Loucy (cell line): ENCODE results near the gene OSM.

Experiments used
- H2AFZ ChIP-seq: fragments of 200-600 bp; sonication (generic); 2 replicates; pipeline ENCODE4 v1.6.0; 2016; ENCODE audit warnings: antibody characterized with exemption, mild to moderate bottlenecking, low read length, moderate library complexity
- H3F3A ChIP-seq: fragments of 200-600 bp; 2 replicates; pipeline ENCODE4 v1.6.0; 2016; ENCODE audit warnings: antibody characterized with exemption, low read depth, mild to moderate bottlenecking
- H3K27me3 ChIP-seq: fragments of 200-600 bp; sonication (generic); 2 replicates; pipeline ENCODE4 v1.6.1; 2014; ENCODE audit warnings: low read length, mild to moderate bottlenecking; ENCODE audit not compliant: insufficient read depth, poor library complexity, severe bottlenecking
- H3K36me3 ChIP-seq: fragments of 200-600 bp; sonication (generic); 2 replicates; pipeline ENCODE4 v1.6.1; 2016; ENCODE audit warnings: low read length; ENCODE audit not compliant: insufficient read depth
- H3K4me1 ChIP-seq: fragments of 200-600 bp; sonication (generic); 2 replicates; pipeline ENCODE4 v1.5.1; 2014; ENCODE audit warnings: low read length, mild to moderate bottlenecking; ENCODE audit not compliant: insufficient read depth, poor library complexity, severe bottlenecking
- H3K4me2 ChIP-seq: fragments of 200-600 bp; sonication (generic); 2 replicates; pipeline ENCODE4 v1.6.0; 2014; ENCODE audit warnings: antibody characterized with exemption, low read length, low read depth, mild to moderate bottlenecking; ENCODE audit not compliant: poor library complexity, severe bottlenecking
- H3K4me3 ChIP-seq: fragments of 200-600 bp; sonication (generic); 2 replicates; pipeline ENCODE4 v1.5.1; 2014; ENCODE audit warnings: low read length, mild to moderate bottlenecking, mixed read lengths; ENCODE audit not compliant: poor library complexity, severe bottlenecking
- H3K79me2 ChIP-seq: fragments of 200-600 bp; sonication (generic); 2 replicates; pipeline ENCODE4 v1.6.1; 2014; ENCODE audit warnings: low read length; ENCODE audit not compliant: insufficient read depth
- H3K9ac ChIP-seq: fragments of 200-600 bp; sonication (generic); 2 replicates; pipeline ENCODE4 v1.6.0; 2014; ENCODE audit warnings: mild to moderate bottlenecking, low read depth, low read length, moderate library complexity; ENCODE audit not compliant: poor library complexity, severe bottlenecking
- H3K9me2 ChIP-seq: fragments of 200-600 bp; sonication (generic); replicated peaks from 2 replicates; pipeline ENCODE4 v1.6.1; 2016; ENCODE audit warnings: low read depth, low read length, mixed read lengths
- H3K9me3 ChIP-seq: fragments of 200-600 bp; sonication (generic); 2 replicates; pipeline ENCODE4 v1.6.1; 2014; ENCODE audit warnings: mild to moderate bottlenecking, antibody characterized with exemption, low read length, low read depth; ENCODE audit not compliant: insufficient read depth
- H4K20me1 ChIP-seq: fragments of 200-600 bp; sonication (generic); 2 replicates; pipeline ENCODE4 v1.6.0; 2014; ENCODE audit warnings: antibody characterized with exemption, low read length, mild to moderate bottlenecking; ENCODE audit not compliant: insufficient read depth, poor library complexity, severe bottlenecking
- CTCF ChIP-seq: fragments of 200-600 bp; sonication (generic); conservative IDR thresholded peaks from 2 replicates; pipeline ENCODE4 v1.5.1; 2014; ENCODE audit warnings: mild to moderate bottlenecking, antibody characterized with exemption, low read length
- EZH2phosphoT487 ChIP-seq: fragments of 200-600 bp; IDR thresholded peaks from 2 replicates; pipeline ENCODE4 v1.6.1; 2018; ENCODE audit warnings: antibody characterized with exemption, mild to moderate bottlenecking, moderate library complexity, borderline replicate concordance

OSM gene

GRCh38 chr22:30293026-30293425 lies 26.4 kb upstream of the OSM start:
- Histone ChIP-seq H3K4me2 (no peak overlapping the region), H3K4me1 (peaks cover 30% of the 10 kb centered on the region), H3K9me3 (no peaks in the 10 kb centered on the region), H3K9me2 (no peaks in the 10 kb centered on the region), H3K27me3 (no peaks in the 10 kb centered on the region), H2AFZ (no peak overlapping the region), H3K9ac (no peak overlapping the region), H3K36me3 (peaks cover 70% of the 10 kb centered on the region; the same call in 1 of the 2 replicates), H4K20me1 (no peaks in the 10 kb centered on the region), H3K4me3 (no peak overlapping the region), H3F3A (0 out of 2 replicates have a peak, but pooled peaks cover 8% of the 10 kb centered on the region), H3K79me2 (peaks cover 9% of the 10 kb centered on the region)
- TF ChIP-seq EZH2phosphoT487: no peak
- TF ChIP-seq CTCF: no peak

GRCh38 chr22:30292069-30292970 lies 25.7 kb upstream of the OSM start:
- Histone ChIP-seq H3K4me1 (peaks cover 32% of the 10 kb centered on the region), H3K9me3 (no peaks in the 10 kb centered on the region), H3K4me2 (no peak overlapping the region), H3K9me2 (no peaks in the 10 kb centered on the region), H3K4me3 (no peak overlapping the region), H3K9ac (no peak overlapping the region), H3K27me3 (no peaks in the 10 kb centered on the region), H2AFZ (no peak overlapping the region), H3F3A (0 out of 2 replicates have a peak, but pooled peaks cover 8% of the 10 kb centered on the region), H3K79me2 (peaks cover 9% of the 10 kb centered on the region), H4K20me1 (no peaks in the 10 kb centered on the region), H3K36me3 (peaks cover 63% of the 10 kb centered on the region; the same call in 1 of the 2 replicates)
- no peak for TF ChIP-seq CTCF
- TF ChIP-seq EZH2phosphoT487: no peak

GRCh38 chr22:30291058-30291892 lies 24.6 kb upstream of the OSM start:
- Histone ChIP-seq H3K79me2 (peaks cover 9% of the 10 kb centered on the region), H3K27me3 (no peaks in the 10 kb centered on the region), H3F3A (0 out of 2 replicates have a peak, but pooled peaks cover 8% of the 10 kb centered on the region), H3K4me3 (peak overlapping the region; percentile 18), H4K20me1 (no peaks in the 10 kb centered on the region), H3K4me1 (peaks cover 32% of the 10 kb centered on the region), H3K9me2 (no peaks in the 10 kb centered on the region), H3K36me3 (peaks cover 53% of the 10 kb centered on the region; the same call in 1 of the 2 replicates), H3K9ac (no peak overlapping the region), H2AFZ (no peak overlapping the region), H3K4me2 (peak overlapping the region; percentile 93), H3K9me3 (no peaks in the 10 kb centered on the region)
- TF ChIP-seq EZH2phosphoT487 (no peak), CTCF (no peak)
